ENCODE results near the gene WWOX. TPM values are rescaled to one million over a fixed set of nuclear protein-coding genes. Genes with fewer than 3 reads are reported as not detected.

The WWOX gene
- total and polyA plus RNA-seq, 2 of the 13 experiments (the other 11 are each of a cell fraction or from before 2014, with no cell fraction given): 9.1 to 37.4 TPM

DNA sequence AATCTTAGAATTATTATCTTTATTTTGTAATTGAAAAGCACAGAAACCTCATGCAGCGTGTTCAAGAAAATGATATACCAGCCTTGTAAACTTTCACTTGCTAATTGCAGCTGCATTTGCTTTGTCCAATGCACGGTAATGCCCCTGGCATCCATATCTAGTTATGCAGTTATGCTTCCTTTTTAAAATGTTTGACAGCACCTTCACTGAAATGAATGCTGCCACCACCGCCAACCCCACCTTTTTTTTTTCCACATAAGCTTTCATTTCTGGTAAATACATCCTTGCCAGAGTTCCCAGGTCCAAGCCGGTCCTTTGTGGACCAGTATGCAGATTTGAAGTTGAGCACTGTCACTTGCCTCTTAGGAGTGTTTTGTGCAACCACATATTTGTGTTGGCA lies 338.8 kb downstream of the WWOX start:
- 95% methylated on average over 4 of the region's 4 CpGs for WGBS (ENCODE audit: low lambda C conversion rate)
- DNase-seq (ENCODE audit: low spot score) (no peak), FAIRE-seq (no peak), ATAC-seq (no peak)
- no peaks in the 10 kb centered on the region for H3K36me3 ChIP-seq (replicated peaks in 1 of 2; ENCODE audit: control insufficient read depth in 1 of 2, insufficient read depth in 2 of 2, low read length in 2 of 2)
- H2AFZ ChIP-seq (ENCODE audit: low read length): no peak overlapping the region
- CTCF ChIA-PET (ENCODE audit: low intra/inter-chr PET ratio, low total read pairs): interaction anchor here (1.2 to 1.6 kb wide), 3 partner anchors 189 to 315 kb away, joined by 3 to 11 read pairs (median 6); no protein-coding TSS in a partner anchor
- intact Hi-C loops (cut with micrococcal nuclease; ENCODE audit: unreplicated experiment): loop anchor here (5.0 kb wide), 1 partner anchor 316 kb away; no protein-coding TSS in a partner anchor
- H3K4me1 ChIP-seq (ENCODE audit: insufficient read depth, low read length): peaks cover 11% of the 10 kb centered on the region
- H3K27me3 ChIP-seq (ENCODE audit: control insufficient read depth in 1 of 2, insufficient read depth in 2 of 2, low read length in 2 of 2): no peaks in the 10 kb centered on the region
- no peak overlapping the region for H3K4me3 ChIP-seq (replicated peaks in 1 of 3; ENCODE audit: insufficient read depth in 1 of 3, low read depth in 2 of 3, low read length in 3 of 3)
- H3K4me2 ChIP-seq (ENCODE audit: low read depth, low read length): no peak overlapping the region
- no TSS peak for BruUV-seq (replicated peaks)
- POLR2A ChIA-PET: no interaction called here
- no peak overlapping the region for H3K9ac ChIP-seq (ENCODE audit: insufficient read depth, low read depth, low read length)
- H3K79me2 ChIP-seq (ENCODE audit: insufficient read depth, low read length): no peaks in the 10 kb centered on the region
- in situ Hi-C loops (cut with HindIII; ENCODE audit: extremely low pct_ligation_motif_present, low pct_unique_long_range_greater_than_20kb): no loop called here
- H3K27ac ChIP-seq (ENCODE audit: extremely low read length, insufficient read depth, low read length): no peak overlapping the region
- no peaks in the 10 kb centered on the region for H3K9me3 ChIP-seq (ENCODE audit: low read length)
- no peaks in the 10 kb centered on the region for H4K20me1 ChIP-seq (ENCODE audit: insufficient read depth, low read length)
- TF ChIP-seq ZNF343 (CRISPR knock-in tag; IDR thresholded peaks at IDR 0.05) (no peak), POLR2A (IDR thresholded peaks at IDR 0.05; ENCODE audit: insufficient read depth in 1 of 2, low read depth in 2 of 2, low read length in 2 of 2) (no peak), NFYB (CRISPR knock-in tag; IDR thresholded peaks at IDR 0.05) (no peak), SP140L (CRISPR knock-in tag; IDR thresholded peaks at IDR 0.05; ENCODE audit: borderline replicate concordance) (no peak), JDP2 (CRISPR knock-in tag; IDR thresholded peaks at IDR 0.05; ENCODE audit: borderline replicate concordance) (no peak), SNRNP70 (IDR thresholded peaks at IDR 0.05; ENCODE audit: low read depth, low read length) (no peak), ATF7 (IDR thresholded peaks at IDR 0.05) (no peak), ATF7 (CRISPR knock-in tag; IDR thresholded peaks at IDR 0.05) (no peak), PTBP1 (IDR thresholded peaks at IDR 0.05; ENCODE audit: low read depth, low read length, poor library complexity, severe bottlenecking) (no peak), MBNL3 (CRISPR knock-in tag; conservative IDR thresholded peaks at IDR 0.05) (no peak), POGZ (CRISPR knock-in tag; IDR thresholded peaks at IDR 0.05) (no peak)
- TF ChIP-seq, protein P1, sequence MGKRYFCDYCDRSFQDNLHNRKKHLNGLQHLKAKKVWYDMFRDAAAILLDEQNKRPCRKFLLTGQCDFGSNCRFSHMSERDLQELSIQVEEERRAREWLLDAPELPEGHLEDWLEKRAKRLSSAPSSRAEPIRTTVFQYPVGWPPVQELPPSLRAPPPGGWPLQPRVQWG (CRISPR knock-in tag; IDR thresholded peaks at IDR 0.05; ENCODE audit: borderline replicate concordance, low read depth): no peak
- TF ChIP-seq, protein P2, sequence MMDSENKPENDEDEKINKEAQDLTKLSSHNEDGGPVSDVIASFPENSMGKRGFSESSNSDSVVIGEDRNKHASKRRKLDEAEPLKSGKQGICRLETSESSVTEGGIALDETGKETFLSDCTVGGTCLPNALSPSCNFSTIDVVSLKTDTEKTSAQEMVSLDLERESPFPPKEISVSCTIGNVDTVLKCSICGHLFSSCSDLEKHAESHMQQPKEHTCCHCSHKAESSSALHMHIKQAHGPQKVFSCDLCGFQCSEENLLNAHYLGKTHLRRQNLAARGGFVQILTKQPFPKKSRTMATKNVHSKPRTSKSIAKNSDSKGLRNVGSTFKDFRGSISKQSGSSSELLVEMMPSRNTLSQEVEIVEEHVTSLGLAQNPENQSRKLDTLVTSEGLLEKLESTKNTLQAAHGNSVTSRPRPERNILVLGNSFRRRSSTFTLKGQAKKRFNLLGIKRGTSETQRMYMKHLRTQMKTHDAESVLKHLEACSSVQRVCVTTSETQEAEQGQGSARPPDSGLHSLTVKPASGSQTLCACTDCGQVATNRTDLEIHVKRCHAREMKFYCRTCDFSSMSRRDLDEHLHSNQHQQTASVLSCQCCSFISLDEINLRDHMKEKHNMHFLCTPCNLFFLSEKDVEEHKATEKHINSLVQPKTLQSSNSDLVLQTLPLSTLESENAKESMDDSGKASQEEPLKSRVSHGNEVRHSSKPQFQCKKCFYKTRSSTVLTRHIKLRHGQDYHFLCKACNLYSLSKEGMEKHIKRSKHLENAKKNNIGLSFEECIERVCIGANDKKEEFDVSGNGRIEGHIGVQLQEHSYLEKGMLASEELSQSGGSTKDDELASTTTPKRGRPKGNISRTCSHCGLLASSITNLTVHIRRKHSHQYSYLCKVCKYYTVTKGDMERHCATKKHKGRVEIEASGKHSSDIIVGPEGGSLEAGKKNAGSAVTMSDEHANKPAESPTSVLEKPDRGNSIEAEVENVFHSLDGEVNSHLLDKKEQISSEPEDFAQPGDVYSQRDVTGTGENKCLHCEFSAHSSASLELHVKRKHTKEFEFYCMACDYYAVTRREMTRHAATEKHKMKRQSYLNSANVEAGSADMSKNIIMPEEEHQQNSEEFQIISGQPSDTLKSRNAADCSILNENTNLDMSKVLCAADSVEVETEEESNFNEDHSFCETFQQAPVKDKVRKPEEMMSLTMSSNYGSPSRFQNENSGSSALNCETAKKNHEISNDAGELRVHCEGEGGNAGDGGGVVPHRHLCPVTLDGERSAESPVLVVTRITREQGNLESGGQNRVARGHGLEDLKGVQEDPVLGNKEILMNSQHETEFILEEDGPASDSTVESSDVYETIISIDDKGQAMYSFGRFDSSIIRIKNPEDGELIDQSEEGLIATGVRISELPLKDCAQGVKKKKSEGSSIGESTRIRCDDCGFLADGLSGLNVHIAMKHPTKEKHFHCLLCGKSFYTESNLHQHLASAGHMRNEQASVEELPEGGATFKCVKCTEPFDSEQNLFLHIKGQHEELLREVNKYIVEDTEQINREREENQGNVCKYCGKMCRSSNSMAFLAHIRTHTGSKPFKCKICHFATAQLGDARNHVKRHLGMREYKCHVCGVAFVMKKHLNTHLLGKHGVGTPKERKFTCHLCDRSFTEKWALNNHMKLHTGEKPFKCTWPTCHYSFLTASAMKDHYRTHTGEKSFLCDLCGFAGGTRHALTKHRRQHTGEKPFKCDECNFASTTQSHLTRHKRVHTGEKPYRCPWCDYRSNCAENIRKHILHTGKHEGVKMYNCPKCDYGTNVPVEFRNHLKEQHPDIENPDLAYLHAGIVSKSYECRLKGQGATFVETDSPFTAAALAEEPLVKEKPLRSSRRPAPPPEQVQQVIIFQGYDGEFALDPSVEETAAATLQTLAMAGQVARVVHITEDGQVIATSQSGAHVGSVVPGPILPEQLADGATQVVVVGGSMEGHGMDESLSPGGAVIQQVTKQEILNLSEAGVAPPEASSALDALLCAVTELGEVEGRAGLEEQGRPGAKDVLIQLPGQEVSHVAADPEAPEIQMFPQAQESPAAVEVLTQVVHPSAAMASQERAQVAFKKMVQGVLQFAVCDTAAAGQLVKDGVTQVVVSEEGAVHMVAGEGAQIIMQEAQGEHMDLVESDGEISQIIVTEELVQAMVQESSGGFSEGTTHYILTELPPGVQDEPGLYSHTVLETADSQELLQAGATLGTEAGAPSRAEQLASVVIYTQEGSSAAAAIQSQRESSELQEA (CRISPR knock-in tag; IDR thresholded peaks at IDR 0.05; ENCODE audit: not compliant biosample characterization): no peak
- TF ChIP-seq, protein P3, sequence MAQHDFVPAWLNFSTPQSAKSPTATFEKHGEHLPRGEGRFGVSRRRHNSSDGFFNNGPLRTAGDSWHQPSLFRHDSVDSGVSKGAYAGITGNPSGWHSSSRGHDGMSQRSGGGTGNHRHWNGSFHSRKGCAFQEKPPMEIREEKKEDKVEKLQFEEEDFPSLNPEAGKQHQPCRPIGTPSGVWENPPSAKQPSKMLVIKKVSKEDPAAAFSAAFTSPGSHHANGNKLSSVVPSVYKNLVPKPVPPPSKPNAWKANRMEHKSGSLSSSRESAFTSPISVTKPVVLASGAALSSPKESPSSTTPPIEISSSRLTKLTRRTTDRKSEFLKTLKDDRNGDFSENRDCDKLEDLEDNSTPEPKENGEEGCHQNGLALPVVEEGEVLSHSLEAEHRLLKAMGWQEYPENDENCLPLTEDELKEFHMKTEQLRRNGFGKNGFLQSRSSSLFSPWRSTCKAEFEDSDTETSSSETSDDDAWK (CRISPR knock-in tag; IDR thresholded peaks at IDR 0.05): no peak
- TF ChIP-seq, protein P4, sequence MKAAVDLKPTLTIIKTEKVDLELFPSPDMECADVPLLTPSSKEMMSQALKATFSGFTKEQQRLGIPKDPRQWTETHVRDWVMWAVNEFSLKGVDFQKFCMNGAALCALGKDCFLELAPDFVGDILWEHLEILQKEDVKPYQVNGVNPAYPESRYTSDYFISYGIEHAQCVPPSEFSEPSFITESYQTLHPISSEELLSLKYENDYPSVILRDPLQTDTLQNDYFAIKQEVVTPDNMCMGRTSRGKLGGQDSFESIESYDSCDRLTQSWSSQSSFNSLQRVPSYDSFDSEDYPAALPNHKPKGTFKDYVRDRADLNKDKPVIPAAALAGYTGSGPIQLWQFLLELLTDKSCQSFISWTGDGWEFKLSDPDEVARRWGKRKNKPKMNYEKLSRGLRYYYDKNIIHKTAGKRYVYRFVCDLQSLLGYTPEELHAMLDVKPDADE (CRISPR knock-in tag; IDR thresholded peaks at IDR 0.05): no peak
